ENCODE results near the gene PTPRJ. TPM values are rescaled to one million over a fixed set of nuclear protein-coding genes. Genes with fewer than 3 reads are reported as not detected.

PTPRJ gene
- total RNA-seq, 2 experiments from 2014 or later = 56.5 to 62.9 TPM

GRCh38 chr11:48109046-48109666, 128.8 kb downstream of the PTPRJ start:
- peaks cover 23% of the 10 kb centered on the region for H3K36me3 Mint-ChIP-seq (ENCODE audit: low read depth)
- ChIA-PET POLR2A (interaction anchor here (0.6 to 1.0 kb wide), 2 partner anchors 53 to 174 kb away, joined by 3 to 6 read pairs; no protein-coding TSS in a partner anchor), CTCF (interaction anchor here (0.6 to 10.3 kb wide), 41 partner anchors 10 to 255 kb away, joined by 3 to 261 read pairs (median 6); partner anchors contain the start of gene PTPRJ)
- ATAC-seq (peak; percentile 35), DNase-seq (no peak)
- no peaks in the 10 kb centered on the region for H3K9me3 Mint-ChIP-seq (ENCODE audit: insufficient read depth)
- H3K27me3 Mint-ChIP-seq (ENCODE audit: low read depth) = no peaks in the 10 kb centered on the region
- peak overlapping the region; percentile 93 for H3K27ac Mint-ChIP-seq
- peaks cover 56% of the 10 kb centered on the region for H3K4me1 Mint-ChIP-seq (ENCODE audit: low read depth)
- H3K4me3 Mint-ChIP-seq = peak overlapping the region; percentile 67

GRCh38 chr11:48110509-48110766, 130.1 kb downstream of the PTPRJ start:
- ATAC-seq = no peak
- Mint-ChIP-seq H3K27me3 (ENCODE audit: low read depth) (no peaks in the 10 kb centered on the region), H3K4me1 (ENCODE audit: low read depth) (peaks cover 51% of the 10 kb centered on the region), H3K27ac (no peak overlapping the region), H3K4me3 (no peak overlapping the region), H3K9me3 (ENCODE audit: insufficient read depth) (peaks cover 12% of the 10 kb centered on the region), H3K36me3 (ENCODE audit: low read depth) (peaks cover 34% of the 10 kb centered on the region)
- DNase-seq = no peak
- ChIA-PET CTCF (interaction anchor here (0.7 to 10.3 kb wide), 9 partner anchors 54 to 260 kb away, joined by 3 to 261 read pairs (median 5); no protein-coding TSS in a partner anchor), POLR2A (interaction anchor here (1.2 kb wide), 1 partner anchor 172 kb away, joined by 3 read pairs; no protein-coding TSS in a partner anchor)

GRCh38 chr11:48111891-48112290, 131.5 kb downstream of the PTPRJ start:
- CTCF ChIA-PET = interaction anchor here (1.1 to 10.3 kb wide), 6 partner anchors 97 to 260 kb away, joined by 3 to 261 read pairs (median 3); no protein-coding TSS in a partner anchor
- DNase-seq (no peak), ATAC-seq (no peak)
- Mint-ChIP-seq H3K36me3 (ENCODE audit: low read depth) (peaks cover 43% of the 10 kb centered on the region), H3K27me3 (ENCODE audit: low read depth) (no peaks in the 10 kb centered on the region), H3K4me1 (ENCODE audit: low read depth) (peaks cover 38% of the 10 kb centered on the region), H3K27ac (no peak overlapping the region), H3K4me3 (no peak overlapping the region), H3K9me3 (ENCODE audit: insufficient read depth) (peaks cover 20% of the 10 kb centered on the region)
- POLR2A ChIA-PET = interaction anchor here (0.9 kb wide), 1 partner anchor 177 kb away, joined by 3 read pairs; no protein-coding TSS in a partner anchor

DNA sequence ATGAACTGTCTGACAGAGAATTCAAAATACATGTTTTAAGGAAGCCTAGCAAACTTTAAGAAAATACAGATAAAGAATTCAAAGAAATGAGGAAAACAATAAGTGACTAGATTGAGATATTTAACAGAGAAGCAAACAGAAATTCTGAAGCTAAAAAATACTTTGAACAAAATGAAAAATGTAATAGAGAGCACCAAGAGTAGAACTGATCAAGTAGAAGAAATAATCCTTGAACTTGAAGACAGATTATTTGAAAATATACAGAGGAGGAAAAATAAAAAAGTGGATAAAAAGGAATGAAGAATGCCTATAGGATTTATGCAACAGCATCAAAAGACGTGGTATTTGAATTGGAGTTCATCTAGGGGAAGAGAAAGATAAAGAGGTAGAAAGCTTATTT, 134.4 kb downstream of the PTPRJ start:
- Mint-ChIP-seq H3K36me3 (ENCODE audit: low read depth) (peaks cover 53% of the 10 kb centered on the region), H3K27me3 (ENCODE audit: low read depth) (no peaks in the 10 kb centered on the region), H3K9me3 (ENCODE audit: insufficient read depth) (peaks cover 20% of the 10 kb centered on the region), H3K4me3 (no peak overlapping the region), H3K4me1 (ENCODE audit: low read depth) (peaks cover 10% of the 10 kb centered on the region), H3K27ac (no peak overlapping the region)
- ATAC-seq = no peak
- POLR2A ChIA-PET = no interaction called here
- no peak for DNase-seq
- CTCF ChIA-PET = interaction anchor here (0.8 to 3.6 kb wide), 2 partner anchors 168 to 180 kb away, joined by 3 to 21 read pairs; no protein-coding TSS in a partner anchor

DNA sequence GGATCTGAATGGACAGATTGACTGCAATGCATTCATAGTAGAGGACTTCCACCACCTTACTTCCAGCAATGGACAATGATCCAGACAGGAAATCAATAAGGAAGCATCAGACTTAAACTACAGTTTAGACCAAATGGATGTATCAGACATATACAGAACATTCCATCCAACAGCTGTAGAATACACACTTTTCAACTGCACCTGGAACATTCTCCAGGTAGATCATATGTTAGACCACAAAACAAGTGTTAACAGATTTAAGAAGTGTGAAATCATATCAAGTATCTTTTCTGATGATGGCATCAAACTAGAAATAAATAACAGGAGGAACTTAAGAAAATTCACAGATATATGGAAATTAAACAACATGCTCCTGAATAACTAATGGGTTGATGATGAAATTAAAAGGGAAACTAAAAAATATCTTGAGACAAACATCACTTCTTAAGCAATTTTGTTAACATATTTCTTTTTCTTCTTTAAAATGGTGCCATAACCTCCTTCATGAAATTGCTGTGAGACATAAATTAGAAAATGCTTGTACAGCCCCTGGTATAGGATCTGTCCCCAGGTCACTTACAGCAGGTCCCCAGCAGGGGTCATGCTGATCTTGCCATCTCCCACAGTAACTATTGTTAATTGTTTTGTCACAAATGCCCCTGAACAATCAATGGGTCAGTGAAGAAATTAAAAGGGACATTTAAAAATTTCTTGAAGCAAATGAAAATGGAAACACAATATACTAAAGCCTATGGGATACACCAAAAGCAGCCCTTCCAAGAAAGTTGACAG, 136.3 kb downstream of the PTPRJ start:
- DNase-seq (no peak), ATAC-seq (peak; percentile 60)
- H3K36me3 Mint-ChIP-seq (ENCODE audit: low read depth) = peaks cover 60% of the 10 kb centered on the region
- H3K27me3 Mint-ChIP-seq (ENCODE audit: low read depth) = no peaks in the 10 kb centered on the region
- no peak overlapping the region for H3K27ac Mint-ChIP-seq
- CTCF ChIA-PET = interaction anchor here (3.6 kb wide), 1 partner anchor 182 kb away, joined by 21 read pairs; no protein-coding TSS in a partner anchor
- peaks cover 1% of the 10 kb centered on the region for H3K4me1 Mint-ChIP-seq (ENCODE audit: low read depth)
- POLR2A ChIA-PET = no interaction called here
- peaks cover 20% of the 10 kb centered on the region for H3K9me3 Mint-ChIP-seq (ENCODE audit: insufficient read depth)
- H3K4me3 Mint-ChIP-seq = no peak overlapping the region

DNA sequence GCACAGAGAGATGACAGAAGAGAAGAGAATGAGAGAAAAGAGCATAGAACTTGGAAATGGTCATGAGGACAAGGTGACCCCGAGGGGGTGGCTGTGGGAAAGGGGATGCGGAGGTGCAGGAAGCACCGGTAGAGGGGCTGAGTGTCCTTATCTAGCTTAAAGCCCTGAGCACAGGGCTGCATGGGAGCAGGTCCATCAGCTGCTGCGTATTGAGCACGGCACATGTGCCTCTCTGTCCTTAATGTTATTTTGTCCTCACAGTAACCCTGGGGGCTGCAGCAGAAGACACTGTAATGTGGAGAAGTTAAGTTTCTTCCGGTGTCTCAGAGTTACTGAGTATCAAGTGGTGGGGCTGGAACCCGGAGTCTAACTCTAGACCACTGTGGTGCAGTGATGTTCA, 141.9 kb downstream of the PTPRJ start:
- Mint-ChIP-seq H3K9me3 (ENCODE audit: insufficient read depth) (no peaks in the 10 kb centered on the region), H3K4me3 (no peak overlapping the region), H3K36me3 (ENCODE audit: low read depth) (peaks cover 66% of the 10 kb centered on the region), H3K27ac (no peak overlapping the region), H3K4me1 (ENCODE audit: low read depth) (peaks cover 9% of the 10 kb centered on the region), H3K27me3 (ENCODE audit: low read depth) (no peaks in the 10 kb centered on the region)
- CTCF ChIA-PET = interaction anchor here (1.0 to 1.7 kb wide), 2 partner anchors 13 to 188 kb away, joined by 5 to 6 read pairs; no protein-coding TSS in a partner anchor
- POLR2A ChIA-PET = no interaction called here
- no peak for ATAC-seq
- DNase-seq = no peak

- ATAC-seq (no peak), DNase-seq (no peak)
- Mint-ChIP-seq H3K4me3 (no peak overlapping the region), H3K9me3 (ENCODE audit: insufficient read depth) (no peaks in the 10 kb centered on the region), H3K36me3 (ENCODE audit: low read depth) (peaks cover 66% of the 10 kb centered on the region), H3K4me1 (ENCODE audit: low read depth) (peaks cover 10% of the 10 kb centered on the region), H3K27ac (peak overlapping the region; percentile 16), H3K27me3 (ENCODE audit: low read depth) (no peaks in the 10 kb centered on the region)
- ChIA-PET CTCF (interaction anchor here (1.7 kb wide), 1 partner anchor 13 kb away, joined by 5 read pairs; no protein-coding TSS in a partner anchor), POLR2A (no interaction called here)
Measured at GRCh38 chr11:48122656-48123055, 142.3 kb downstream of the PTPRJ start.

- Mint-ChIP-seq H3K27me3 (ENCODE audit: low read depth) (no peaks in the 10 kb centered on the region), H3K36me3 (ENCODE audit: low read depth) (peaks cover 67% of the 10 kb centered on the region), H3K9me3 (ENCODE audit: insufficient read depth) (no peaks in the 10 kb centered on the region), H3K4me3 (no peak overlapping the region), H3K4me1 (ENCODE audit: low read depth) (peaks cover 16% of the 10 kb centered on the region), H3K27ac (no peak overlapping the region)
- no peak for ATAC-seq
- ChIA-PET POLR2A (no interaction called here), CTCF (no interaction called here)
- no peak for DNase-seq
Measured at GRCh38 chr11:48123254-48123875, 143.0 kb downstream of the PTPRJ start.

- Mint-ChIP-seq H3K4me3 (no peak overlapping the region), H3K27me3 (ENCODE audit: low read depth) (no peaks in the 10 kb centered on the region), H3K4me1 (ENCODE audit: low read depth) (peaks cover 18% of the 10 kb centered on the region), H3K27ac (no peak overlapping the region), H3K9me3 (ENCODE audit: insufficient read depth) (no peaks in the 10 kb centered on the region), H3K36me3 (ENCODE audit: low read depth) (peaks cover 69% of the 10 kb centered on the region)
- no peak for DNase-seq
- no peak for ATAC-seq
- ChIA-PET CTCF (interaction anchor here (0.8 kb wide), 1 partner anchor 15 kb away, joined by 3 read pairs; no protein-coding TSS in a partner anchor), POLR2A (no interaction called here)
Measured at GRCh38 chr11:48123934-48124755, 143.8 kb downstream of the PTPRJ start.

DNA sequence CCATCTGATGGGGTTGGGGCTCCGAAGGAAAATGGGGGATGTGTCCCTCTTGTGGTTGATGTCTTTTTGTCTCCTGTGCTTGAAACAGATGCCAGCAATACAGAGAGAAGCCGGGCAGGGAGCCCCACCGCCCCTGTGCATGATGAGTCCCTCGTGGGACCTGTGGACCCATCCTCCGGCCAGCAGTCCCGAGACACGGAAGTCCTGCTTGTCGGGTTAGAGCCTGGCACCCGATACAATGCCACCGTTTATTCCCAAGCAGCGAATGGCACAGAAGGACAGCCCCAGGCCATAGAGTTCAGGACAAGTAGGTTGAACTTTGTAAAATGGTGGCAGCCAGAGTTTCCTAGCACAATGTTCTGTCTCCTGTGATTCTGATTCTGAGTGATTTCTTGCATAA, 144.5 kb downstream of the PTPRJ start:
- POLR2A ChIA-PET = no interaction called here

GRCh38 chr11:48125866-48126265, 145.5 kb downstream of the PTPRJ start:
- H3K27ac Mint-ChIP-seq = no peak overlapping the region
- no peaks in the 10 kb centered on the region for H3K27me3 Mint-ChIP-seq (ENCODE audit: low read depth)
- ChIA-PET CTCF (no interaction called here), POLR2A (no interaction called here)
- H3K4me1 Mint-ChIP-seq (ENCODE audit: low read depth) = peaks cover 31% of the 10 kb centered on the region
- ATAC-seq (no peak), DNase-seq (no peak)
- no peaks in the 10 kb centered on the region for H3K9me3 Mint-ChIP-seq (ENCODE audit: insufficient read depth)
- H3K4me3 Mint-ChIP-seq = no peak overlapping the region
- peaks cover 73% of the 10 kb centered on the region for H3K36me3 Mint-ChIP-seq (ENCODE audit: low read depth)

More for the DNA sequence above, 144.5 kb downstream of the PTPRJ start:
- Mint-ChIP-seq H3K4me1 (ENCODE audit: low read depth) (peaks cover 26% of the 10 kb centered on the region), H3K27me3 (ENCODE audit: low read depth) (no peaks in the 10 kb centered on the region), H3K9me3 (ENCODE audit: insufficient read depth) (no peaks in the 10 kb centered on the region), H3K27ac (no peak overlapping the region), H3K36me3 (ENCODE audit: low read depth) (peaks cover 74% of the 10 kb centered on the region), H3K4me3 (no peak overlapping the region)
- CTCF ChIA-PET = no interaction called here
- no peak for DNase-seq
- ATAC-seq = no peak

Data from activated CD8-positive, alpha-beta T cell treated with anti-CD3 and anti-CD28 coated beads, Interleukin-2, amount 10 ng/mL, durations not matched to agents 7 days and 5 days (primary cell).